ENCODE results near the gene ATF5. TPM values are rescaled to one million over a fixed set of nuclear protein-coding genes. Genes with fewer than 3 reads are reported as not detected.

ATF5 gene
- total RNA-seq, 2 experiments from 2014 or later: 265 to 527 TPM

GRCh38 chr19:49880162-49880869, 48.7 kb upstream of the ATF5 start:
- Histone ChIP-seq H2AFZ (ENCODE audit: low read length) (no peak overlapping the region), H3K9me3 (ENCODE audit: low read length) (no peaks in the 10 kb centered on the region), H3K79me2 (ENCODE audit: insufficient read depth, low read depth, low read length) (peaks cover 7% of the 10 kb centered on the region; the same call in 1 of the 2 replicates), H3K36me3 (ENCODE audit: insufficient read depth, low read length) (peaks cover 26% of the 10 kb centered on the region), H3K4me2 (ENCODE audit: low read length) (no peak overlapping the region), H3K4me1 (ENCODE audit: insufficient read depth, low read length, poor library complexity, severe bottlenecking) (peaks cover 22% of the 10 kb centered on the region), H3K4me3 (ENCODE audit: low read depth, low read length, poor library complexity, severe bottlenecking) (no peak overlapping the region), H3K27ac (ENCODE audit: low read depth, low read length, poor library complexity, severe bottlenecking) (no peak overlapping the region), H4K20me1 (ENCODE audit: insufficient read depth, low read length) (no peaks in the 10 kb centered on the region), H3K9me2 (ENCODE audit: insufficient read depth, low read length) (no peaks in the 10 kb centered on the region)
- ChIA-PET CTCF (ENCODE audit: unreplicated experiment) (no interaction called here), POLR2A (interaction anchor here (1.0 kb wide), 1 partner anchor 11 kb away, joined by 3 read pairs; no protein-coding TSS in a partner anchor)
- no peak for DNase-seq (ENCODE audit: low spot score)
- intact Hi-C loops (cut with micrococcal nuclease; ENCODE audit: unreplicated experiment): no loop called here
- TF ChIP-seq EZH2phosphoT487 (IDR thresholded peaks at IDR 0.05; ENCODE audit: borderline replicate concordance, low read depth, low read length): no peak
- no peak for TF ChIP-seq CTCF (conservative IDR thresholded peaks at IDR 0.05; ENCODE audit: low read length)
- BruUV-seq (replicated peaks): no TSS peak

GRCh38 chr19:49881186-49881585, 47.8 kb upstream of the ATF5 start:
- DNase-seq (ENCODE audit: low spot score): no peak
- Histone ChIP-seq H3K27ac (ENCODE audit: low read depth, low read length, poor library complexity, severe bottlenecking) (no peak overlapping the region), H3K79me2 (ENCODE audit: insufficient read depth, low read depth, low read length) (no peaks in the 10 kb centered on the region), H3K36me3 (ENCODE audit: insufficient read depth, low read length) (peaks cover 26% of the 10 kb centered on the region), H2AFZ (ENCODE audit: low read length) (no peak overlapping the region), H3K4me3 (ENCODE audit: low read depth, low read length, poor library complexity, severe bottlenecking) (no peak overlapping the region), H3K9me3 (ENCODE audit: low read length) (no peaks in the 10 kb centered on the region), H3K4me1 (ENCODE audit: insufficient read depth, low read length, poor library complexity, severe bottlenecking) (peaks cover 16% of the 10 kb centered on the region), H3K9me2 (ENCODE audit: insufficient read depth, low read length) (no peaks in the 10 kb centered on the region), H4K20me1 (ENCODE audit: insufficient read depth, low read length) (no peaks in the 10 kb centered on the region), H3K4me2 (ENCODE audit: low read length) (no peak overlapping the region)
- TF ChIP-seq CTCF (conservative IDR thresholded peaks at IDR 0.05; ENCODE audit: low read length) (no peak), EZH2phosphoT487 (IDR thresholded peaks at IDR 0.05; ENCODE audit: borderline replicate concordance, low read depth, low read length) (no peak)
- BruUV-seq (replicated peaks): no TSS peak
- intact Hi-C loops (cut with micrococcal nuclease; ENCODE audit: unreplicated experiment): no loop called here
- ChIA-PET CTCF (ENCODE audit: unreplicated experiment) (no interaction called here), POLR2A (no interaction called here)

- no peak overlapping the region for H3K4me2 ChIP-seq (ENCODE audit: low read length)
- intact Hi-C loops (cut with micrococcal nuclease; ENCODE audit: unreplicated experiment): no loop called here
- TF ChIP-seq EZH2phosphoT487 (IDR thresholded peaks at IDR 0.05; ENCODE audit: borderline replicate concordance, low read depth, low read length) (no peak), CTCF (conservative IDR thresholded peaks at IDR 0.05; ENCODE audit: low read length) (no peak)
- ChIA-PET POLR2A (no interaction called here), CTCF (ENCODE audit: unreplicated experiment) (no interaction called here)
- no peak overlapping the region for H2AFZ ChIP-seq (ENCODE audit: low read length)
- no TSS peak for BruUV-seq (replicated peaks)
- H3K27ac ChIP-seq (ENCODE audit: low read depth, low read length, poor library complexity, severe bottlenecking): no peak overlapping the region
- peaks cover 16% of the 10 kb centered on the region for H3K4me1 ChIP-seq (ENCODE audit: insufficient read depth, low read length, poor library complexity, severe bottlenecking)
- no peaks in the 10 kb centered on the region for H3K9me2 ChIP-seq (ENCODE audit: insufficient read depth, low read length)
- no peaks in the 10 kb centered on the region for H3K9me3 ChIP-seq (ENCODE audit: low read length)
- H4K20me1 ChIP-seq (ENCODE audit: insufficient read depth, low read length): no peaks in the 10 kb centered on the region
- no peak for DNase-seq (ENCODE audit: low spot score)
- H3K79me2 ChIP-seq (ENCODE audit: insufficient read depth, low read depth, low read length): no peaks in the 10 kb centered on the region
- no peak overlapping the region for H3K4me3 ChIP-seq (ENCODE audit: low read depth, low read length, poor library complexity, severe bottlenecking)
- peaks cover 26% of the 10 kb centered on the region for H3K36me3 ChIP-seq (ENCODE audit: insufficient read depth, low read length)
Measured at GRCh38 chr19:49881672-49882394, 47.2 kb upstream of the ATF5 start.
